MM.1S (cell line): ENCODE measurements around the gene MAPK9.

ENCODE experiments used
- CTCF ChIP-seq: fragments of 300-600 bp; sonication (generic); IDR thresholded peaks from 2 replicates; pipeline ENCODE4 v1.5.1; 2016; ENCODE audit warnings: antibody characterized with exemption, low read length, mixed read lengths
- EZH2 ChIP-seq: fragments of 300-600 bp; sonication (generic); optimal IDR thresholded peaks from 2 replicates; pipeline ENCODE3; 2017; ENCODE audit warnings: low read depth, mild to moderate bottlenecking, antibody characterized with exemption, low read length, mixed read lengths
- EZH2phosphoT487 ChIP-seq: fragments of 300-600 bp; sonication (generic); IDR thresholded peaks from 2 replicates; pipeline ENCODE4 v1.6.1; 2018; ENCODE audit warnings: antibody characterized with exemption, low read length

GRCh38 chr5:180306796-180307195 lies 14.9 kb upstream of the MAPK9 start:
- TF ChIP-seq CTCF (no peak), EZH2phosphoT487 (no peak), EZH2 (no peak)
